Brain microvascular endothelial cell (primary cell): ENCODE measurements around the gene HS3ST3A1.

ENCODE experiments used
- DNase-seq: peaks from one replicate; pipeline ENCODE4 v3.0.0-alpha.2; 2020
- H3K27ac ChIP-seq: fragments of 250-450 bp; sonication (Bioruptor Pico); 2 replicates; pipeline ENCODE4 v1.5.1; 2020; ENCODE audit warnings: mild to moderate bottlenecking, moderate library complexity
- H3K27me3 ChIP-seq: fragments of 250-450 bp; sonication (Bioruptor Pico); replicated peaks from 2 replicates; pipeline ENCODE4 v1.5.1; 2020; ENCODE audit warnings: mild to moderate bottlenecking
- H3K36me3 ChIP-seq: fragments of 250-450 bp; sonication (Bioruptor Pico); replicated peaks from 2 replicates; pipeline ENCODE4 v1.5.1; 2020; ENCODE audit warnings: mild to moderate bottlenecking
- H3K4me3 ChIP-seq: 2 replicates; pipeline ENCODE4 v1.5.1; 2011; ENCODE audit warnings: low read depth, mild to moderate bottlenecking, control low read depth, low read length, moderate library complexity
- CTCF ChIP-seq: IDR thresholded peaks from 2 replicates; pipeline ENCODE4 v1.5.1; 2011; ENCODE audit warnings: low read depth, mild to moderate bottlenecking, moderate library complexity, low read length, control low read depth, inconsistent platforms; ENCODE audit errors: missing control alignments
- in situ Hi-C: cut with HindIII; loops from 2 replicates; pipeline ENCODE4 v1.10.0; 2017; ENCODE audit warnings: low sequenced_read_pairs, low pct_ligation_motif_present

Gene HS3ST3A1

GRCh38 chr17:13540546-13540945 is 61.2 kb downstream of the HS3ST3A1 start:
- in situ Hi-C loops, result no loop called here
- no peak for TF ChIP-seq CTCF
- Histone ChIP-seq H3K4me3 (no peak overlapping the region), H3K36me3 (no peaks in the 10 kb centered on the region), H3K27me3 (no peaks in the 10 kb centered on the region), H3K27ac (peak overlapping the region; percentile 79)
- no peak for DNase-seq

GRCh38 chr17:13539421-13539820 is 62.3 kb downstream of the HS3ST3A1 start:
- no peak overlapping the region for H3K27ac ChIP-seq
- no peaks in the 10 kb centered on the region for H3K27me3 ChIP-seq
- no peak for DNase-seq
- TF ChIP-seq CTCF, result no peak
- in situ Hi-C loops, result no loop called here
- H3K4me3 ChIP-seq, result no peak overlapping the region
- no peaks in the 10 kb centered on the region for H3K36me3 ChIP-seq

GRCh38 chr17:13538841-13539411 is 62.8 kb downstream of the HS3ST3A1 start:
- in situ Hi-C loops, result no loop called here
- no peaks in the 10 kb centered on the region for H3K27me3 ChIP-seq
- DNase-seq, result no peak
- H3K4me3 ChIP-seq, result no peak overlapping the region
- no peaks in the 10 kb centered on the region for H3K36me3 ChIP-seq
- TF ChIP-seq CTCF, result no peak
- no peak overlapping the region for H3K27ac ChIP-seq

- Histone ChIP-seq H3K36me3 (no peaks in the 10 kb centered on the region), H3K4me3 (no peak overlapping the region), H3K27ac (no peak overlapping the region), H3K27me3 (no peaks in the 10 kb centered on the region)
- in situ Hi-C loops, result no loop called here
- no peak for DNase-seq
- TF ChIP-seq CTCF, result no peak
These were observed 63.7 kb downstream of the HS3ST3A1 start for GRCh38 chr17:13537871-13538643.

GRCh38 chr17:13537167-13537731 is 64.5 kb downstream of the HS3ST3A1 start:
- Histone ChIP-seq H3K27ac (no peak overlapping the region), H3K36me3 (no peaks in the 10 kb centered on the region), H3K4me3 (no peak overlapping the region), H3K27me3 (no peaks in the 10 kb centered on the region)
- in situ Hi-C loops, result no loop called here
- TF ChIP-seq CTCF, result no peak
- DNase-seq, result peak; percentile 39
